Measurements from ENCODE around the gene CRISPLD2. TPM values are rescaled to one million over a fixed set of nuclear protein-coding genes. Genes with fewer than 3 reads are reported as not detected.

CRISPLD2 gene
- total RNA-seq, 2 experiments from 2014 or later: 2.0 to 2.6 TPM

GRCh38 chr16:84957792-84958191, 138.0 kb downstream of the CRISPLD2 start:
- TF ChIP-seq CTCF (IDR thresholded peaks at IDR 0.05): no peak
- H3K9me3 Mint-ChIP-seq: no peaks in the 10 kb centered on the region
- H3K36me3 Mint-ChIP-seq (ENCODE audit: low read depth): no peaks in the 10 kb centered on the region
- no peaks in the 10 kb centered on the region for H3K27me3 Mint-ChIP-seq
- no peak overlapping the region for H3K27ac Mint-ChIP-seq
- ATAC-seq (ENCODE audit: poor library complexity): no peak
- Histone ChIP-seq H3K27ac (ENCODE audit: low read depth in 1 of 2, low read length in 2 of 2) (no peak overlapping the region), H3K36me3 (ENCODE audit: insufficient read depth, low read length) (no peaks in the 10 kb centered on the region), H3K9me3 (ENCODE audit: control insufficient read depth in 1 of 2, insufficient read depth in 1 of 2, low read length in 2 of 2) (no peaks in the 10 kb centered on the region), H3K27me3 (ENCODE audit: control insufficient read depth in 1 of 2, insufficient read depth in 2 of 2, low read length in 2 of 2) (peaks cover 0 to 2% of the 10 kb centered on the region in 2 experiments), H3K4me3 (ENCODE audit: low read length) (no peak overlapping the region), H3K4me1 (ENCODE audit: insufficient read depth, low read length) (peaks cover 2% of the 10 kb centered on the region)
- intact Hi-C loops (cut with DNase I, micrococcal nuclease): no loop called here
- ChIA-PET CTCF (no interaction called here), POLR2A (no interaction called here)
- H3K4me3 Mint-ChIP-seq: no peak overlapping the region
- no peak for DNase-seq
- no peaks in the 10 kb centered on the region for H3K4me1 Mint-ChIP-seq (ENCODE audit: low read depth)

Other genes starting within 250 kb of the CRISPLD2 start
- gene COTL1, start 201.9 kb upstream of the CRISPLD2 start, total RNA-seq: 100 to 1,000 TPM; 179 to 181 TPM
- 10 to 100 TPM; 76.6 to 78.6 TPM for gene KLHL36, start 171.5 kb upstream of the CRISPLD2 start, total RNA-seq
- 100 to 1,000 TPM in 1 of 2 experiments, 10 to 100 TPM in 1; 99.3 to 106 TPM for gene USP10, start 120.0 kb upstream of the CRISPLD2 start, total RNA-seq
- gene ZDHHC7, start 191.6 kb downstream of the CRISPLD2 start, total RNA-seq: 10 to 100 TPM; 39.8 to 44.6 TPM
- gene KIAA0513, start 207.8 kb downstream of the CRISPLD2 start, total RNA-seq: 10 to 100 TPM in 1 of 2 experiments, 1 to 10 TPM in 1; 9.0 to 10.9 TPM